ENCODE results near the gene MAP3K20. TPM values are rescaled to one million over a fixed set of nuclear protein-coding genes. Genes with fewer than 3 reads are reported as not detected.

Gene MAP3K20
- total RNA-seq, 2 donors from 2014 or later = 22.6 to 38.9 TPM

DNA sequence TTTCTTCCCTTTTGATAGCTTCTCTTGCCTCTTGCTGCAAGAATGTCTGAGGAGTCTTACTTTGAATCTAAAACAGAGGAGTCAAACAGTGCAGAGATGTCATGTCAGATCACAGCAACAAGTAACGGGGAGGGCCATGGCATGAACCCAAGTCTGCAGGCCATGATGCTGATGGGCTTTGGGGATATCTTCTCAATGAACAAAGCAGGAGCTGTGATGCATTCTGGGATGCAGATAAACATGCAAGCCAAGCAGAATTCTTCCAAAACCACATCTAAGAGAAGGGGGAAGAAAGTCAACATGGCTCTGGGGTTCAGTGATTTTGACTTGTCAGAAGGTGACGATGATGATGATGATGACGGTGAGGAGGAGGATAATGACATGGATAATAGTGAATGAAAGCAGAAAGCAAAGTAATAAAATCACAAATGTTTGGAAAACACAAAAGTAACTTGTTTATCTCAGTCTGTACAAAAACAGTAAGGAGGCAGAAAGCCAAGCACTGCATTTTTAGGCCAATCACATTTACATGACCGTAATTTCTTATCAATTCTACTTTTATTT is 145.6 kb downstream of the MAP3K20 start:
- H3K27me3 ChIP-seq = no peaks in the 10 kb centered on the region
- no peaks in the 10 kb centered on the region for H3K9me3 ChIP-seq
- DNase-seq = no peak
- H3K36me3 ChIP-seq = no peaks in the 10 kb centered on the region
- H3K4me3 ChIP-seq = no peak overlapping the region
- intact Hi-C loops (cut with DNase I) = loop anchor here (10.0 kb wide), 1 partner anchor 134 kb away; the partner anchor contains the start of gene CDCA7
- TF ChIP-seq, protein P1, sequence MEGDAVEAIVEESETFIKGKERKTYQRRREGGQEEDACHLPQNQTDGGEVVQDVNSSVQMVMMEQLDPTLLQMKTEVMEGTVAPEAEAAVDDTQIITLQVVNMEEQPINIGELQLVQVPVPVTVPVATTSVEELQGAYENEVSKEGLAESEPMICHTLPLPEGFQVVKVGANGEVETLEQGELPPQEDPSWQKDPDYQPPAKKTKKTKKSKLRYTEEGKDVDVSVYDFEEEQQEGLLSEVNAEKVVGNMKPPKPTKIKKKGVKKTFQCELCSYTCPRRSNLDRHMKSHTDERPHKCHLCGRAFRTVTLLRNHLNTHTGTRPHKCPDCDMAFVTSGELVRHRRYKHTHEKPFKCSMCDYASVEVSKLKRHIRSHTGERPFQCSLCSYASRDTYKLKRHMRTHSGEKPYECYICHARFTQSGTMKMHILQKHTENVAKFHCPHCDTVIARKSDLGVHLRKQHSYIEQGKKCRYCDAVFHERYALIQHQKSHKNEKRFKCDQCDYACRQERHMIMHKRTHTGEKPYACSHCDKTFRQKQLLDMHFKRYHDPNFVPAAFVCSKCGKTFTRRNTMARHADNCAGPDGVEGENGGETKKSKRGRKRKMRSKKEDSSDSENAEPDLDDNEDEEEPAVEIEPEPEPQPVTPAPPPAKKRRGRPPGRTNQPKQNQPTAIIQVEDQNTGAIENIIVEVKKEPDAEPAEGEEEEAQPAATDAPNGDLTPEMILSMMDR (IDR thresholded peaks at IDR 0.05) = no peak
- no peak overlapping the region for H3K27ac ChIP-seq
- no peak overlapping the region for H3K9ac ChIP-seq (ENCODE audit: low read depth in 2 of 2, low read length in 2 of 2)
- no peaks in the 10 kb centered on the region for H3K4me1 ChIP-seq

GRCh38 chr2:173221937-173222594 is 146.4 kb downstream of the MAP3K20 start:
- DNase-seq = no peak
- TF ChIP-seq, protein P1 (IDR thresholded peaks at IDR 0.05) = no peak
- no peak overlapping the region for H3K4me3 ChIP-seq
- no peaks in the 10 kb centered on the region for H3K9me3 ChIP-seq
- H3K4me1 ChIP-seq = no peaks in the 10 kb centered on the region
- intact Hi-C loops (cut with DNase I) = loop anchor here (10.0 kb wide), 1 partner anchor 133 kb away; the partner anchor contains the start of gene CDCA7
- H3K9ac ChIP-seq (ENCODE audit: low read depth in 2 of 2, low read length in 2 of 2) = no peak overlapping the region
- H3K36me3 ChIP-seq = no peaks in the 10 kb centered on the region
- H3K27me3 ChIP-seq = no peaks in the 10 kb centered on the region
- H3K27ac ChIP-seq = no peak overlapping the region

GRCh38 chr2:173223871-173224270 is 148.2 kb downstream of the MAP3K20 start:
- DNase-seq = no peak
- intact Hi-C loops (cut with DNase I) = loop anchor here (10.0 kb wide), 1 partner anchor 131 kb away; the partner anchor contains the start of gene CDCA7
- Histone ChIP-seq H3K27ac (no peak overlapping the region), H3K36me3 (no peaks in the 10 kb centered on the region), H3K4me3 (no peak overlapping the region), H3K27me3 (no peaks in the 10 kb centered on the region), H3K9me3 (no peaks in the 10 kb centered on the region), H3K9ac (ENCODE audit: low read depth in 2 of 2, low read length in 2 of 2) (no peak overlapping the region), H3K4me1 (no peaks in the 10 kb centered on the region)
- TF ChIP-seq, protein P1 (IDR thresholded peaks at IDR 0.05) = no peak

DNA sequence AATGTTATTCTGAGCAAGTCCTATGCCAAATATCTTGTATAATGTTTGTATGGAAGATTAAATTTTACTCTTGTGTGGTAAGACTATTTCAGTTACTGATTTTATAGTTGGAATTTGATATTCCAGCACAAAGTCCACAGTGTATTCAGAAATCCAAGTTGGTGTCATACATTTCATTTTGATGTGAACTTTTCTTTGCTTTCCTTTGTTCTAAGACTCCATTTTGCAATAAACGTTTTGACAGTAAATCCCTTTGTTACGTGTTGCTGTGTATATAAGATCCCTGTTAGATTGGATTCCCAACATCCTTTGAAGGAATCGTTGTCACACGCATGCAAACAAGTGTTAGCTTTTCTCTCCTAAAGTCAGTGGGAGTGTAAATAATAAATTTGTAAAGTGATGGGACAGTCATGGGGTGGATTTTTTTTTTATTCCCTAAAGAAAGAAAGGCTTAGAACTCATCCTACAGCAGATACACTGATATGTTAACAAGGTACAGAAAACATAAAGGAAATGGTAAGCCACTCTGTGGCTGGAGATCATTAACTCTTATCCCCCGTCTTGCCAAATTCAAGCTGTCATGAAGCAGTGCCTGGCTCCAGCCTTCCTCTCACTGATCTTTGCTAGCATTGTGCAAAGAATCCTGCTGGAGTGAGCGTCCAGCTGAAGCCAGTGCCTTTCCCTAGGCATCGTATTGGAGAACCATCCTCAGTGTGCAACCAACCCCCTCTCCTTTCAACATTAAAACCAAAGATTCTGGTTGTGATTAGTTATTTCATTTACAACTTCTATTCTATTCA is 151.5 kb downstream of the MAP3K20 start:
- Histone ChIP-seq H3K27me3 (no peaks in the 10 kb centered on the region), H3K36me3 (no peaks in the 10 kb centered on the region), H3K4me1 (no peaks in the 10 kb centered on the region), H3K27ac (peak overlapping the region; percentile 40), H3K9ac (ENCODE audit: low read depth in 2 of 2, low read length in 2 of 2) (no peak overlapping the region), H3K4me3 (no peak overlapping the region), H3K9me3 (no peaks in the 10 kb centered on the region)
- TF ChIP-seq, protein P1 (IDR thresholded peaks at IDR 0.05) = no peak
- DNase-seq = peak; percentile 41
- intact Hi-C loops (cut with DNase I) = loop anchor here (10.0 kb wide), 1 partner anchor 128 kb away; the partner anchor contains the start of gene CDCA7

- intact Hi-C loops (cut with DNase I) = loop anchor here (10.0 kb wide), 1 partner anchor 126 kb away; the partner anchor contains the start of gene CDCA7
- Histone ChIP-seq H3K27me3 (no peaks in the 10 kb centered on the region), H3K27ac (no peak overlapping the region), H3K9ac (ENCODE audit: low read depth in 2 of 2, low read length in 2 of 2) (no peak overlapping the region), H3K4me3 (no peak overlapping the region), H3K36me3 (no peaks in the 10 kb centered on the region), H3K4me1 (no peaks in the 10 kb centered on the region), H3K9me3 (no peaks in the 10 kb centered on the region)
- TF ChIP-seq, protein P1 (IDR thresholded peaks at IDR 0.05) = no peak
- no peak for DNase-seq
Observed at GRCh38 chr2:173229086-173229485, 153.4 kb downstream of the MAP3K20 start.

Measured in colonic mucosa (tissue), 4 donors.